Peyer's patch (tissue), 4 donors: ENCODE results near the gene ZMIZ1.

Experiments used
- CTCF ChIP-seq, 6 experiments: fragments of 450-650 bp in 4 of 6; fragments of 200-600 bp in 2 of 6; sonication (generic) in 1 of 6; IDR thresholded peaks; one replicate each; pipeline ENCODE4 v1.5.1; 2017 to 2019; ENCODE audit warnings: antibody characterized with exemption in 6 of 6, mild to moderate bottlenecking in 3 of 6, moderate library complexity in 1 of 6
- POLR2A ChIP-seq, 2 donors: fragments of 450-650 bp; IDR thresholded peaks; one replicate each; pipeline ENCODE4 v1.5.1; 2017; ENCODE audit warnings: antibody characterized with exemption in 2 of 2, mild to moderate bottlenecking in 2 of 2, moderate library complexity in 2 of 2

- no peak for TF ChIP-seq POLR2A (IDR thresholded peaks at IDR 0.05)
- TF ChIP-seq CTCF (IDR thresholded peaks at IDR 0.05) = no peak
Observed at GRCh38 chr10:79111846-79112614, 43.3 kb downstream of the ZMIZ1 start.
